CD4-positive, alpha-beta T cell treated with Interleukin-10 for 1 hour (primary cell): Measurements from ENCODE around the gene SLC24A2.

Experiments used
- DNase-seq: peaks from one replicate; pipeline ENCODE4 v3.0.0-alpha.2; 2020

SLC24A2 gene

DNA sequence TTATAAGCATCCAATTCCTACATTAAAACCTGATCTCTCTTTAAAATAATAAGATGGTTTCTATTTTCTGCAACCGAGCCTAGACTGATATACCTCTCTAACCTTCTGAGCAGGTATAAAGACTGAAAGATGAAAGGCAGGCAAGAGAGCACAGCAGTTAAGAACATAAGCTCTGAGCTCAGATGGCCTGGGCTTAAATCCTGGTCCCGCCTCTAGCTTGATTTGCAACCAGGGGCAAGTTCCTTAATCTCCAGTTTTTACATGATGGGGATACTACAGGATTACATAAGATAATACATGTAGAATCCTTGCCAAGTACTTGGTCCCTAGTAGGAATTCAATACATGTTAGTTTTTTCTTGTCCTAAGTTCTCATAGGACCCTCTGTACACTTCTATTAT is 33.9 kb downstream of the SLC24A2 start:
- no peak for DNase-seq

DNA sequence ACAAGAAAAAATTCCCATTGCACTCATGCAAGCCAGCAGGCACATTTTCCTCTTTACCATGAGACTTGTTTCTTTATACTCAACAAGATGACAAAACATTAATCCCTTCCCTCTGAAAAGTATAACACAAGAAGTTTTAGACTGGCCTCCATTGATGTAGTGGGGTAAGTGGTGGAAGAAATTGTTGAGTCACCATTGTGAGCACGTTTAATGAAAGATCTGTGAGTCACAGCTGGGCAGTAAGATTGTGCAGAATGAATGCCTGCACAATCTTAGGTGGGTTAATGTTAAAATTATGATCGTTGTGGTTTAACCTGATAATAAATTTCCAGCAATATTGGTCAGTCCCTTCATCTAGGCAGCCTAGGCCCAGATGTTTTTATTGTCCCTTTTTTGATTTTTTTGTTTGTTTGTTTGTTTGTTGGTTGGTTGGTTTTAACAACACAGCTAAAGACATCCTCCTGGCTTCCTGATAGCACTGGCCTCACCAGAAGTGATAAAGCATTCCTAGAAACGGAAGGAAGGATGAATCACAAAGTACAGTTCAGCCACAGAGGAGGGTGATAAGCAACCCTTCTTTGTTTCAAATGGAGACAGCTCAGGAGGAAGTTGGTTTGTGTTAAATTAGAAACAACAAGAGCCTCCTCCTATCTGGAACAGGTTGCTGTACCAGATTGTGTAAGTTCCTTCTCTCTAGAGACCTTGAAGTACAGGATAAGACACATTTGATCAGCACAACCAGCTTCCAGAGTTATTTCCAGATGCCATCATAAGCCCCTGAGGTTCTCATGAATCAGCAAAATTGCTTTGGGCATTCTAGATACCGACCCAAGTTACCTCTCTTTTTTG is 40.3 kb downstream of the SLC24A2 start:
- peak; percentile 12 for DNase-seq

DNA sequence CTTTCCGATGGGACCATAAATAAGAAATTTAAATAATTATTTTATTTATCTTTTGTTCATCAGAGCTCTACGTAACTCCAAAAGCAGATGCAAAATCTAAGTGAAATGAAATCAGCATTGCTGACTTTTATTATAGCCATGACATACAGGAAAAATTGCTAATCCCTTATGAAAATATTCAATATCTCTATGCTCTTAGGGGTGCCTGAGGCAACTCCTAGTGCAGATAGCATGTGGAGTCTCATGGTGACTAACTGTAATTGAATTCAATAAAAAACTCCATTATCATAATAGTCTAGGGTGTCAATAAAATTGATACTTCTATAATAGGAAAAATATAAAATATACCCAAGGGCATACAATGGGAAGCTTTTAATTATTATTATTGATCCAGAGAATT is 42.6 kb downstream of the SLC24A2 start:
- DNase-seq: no peak

DNA sequence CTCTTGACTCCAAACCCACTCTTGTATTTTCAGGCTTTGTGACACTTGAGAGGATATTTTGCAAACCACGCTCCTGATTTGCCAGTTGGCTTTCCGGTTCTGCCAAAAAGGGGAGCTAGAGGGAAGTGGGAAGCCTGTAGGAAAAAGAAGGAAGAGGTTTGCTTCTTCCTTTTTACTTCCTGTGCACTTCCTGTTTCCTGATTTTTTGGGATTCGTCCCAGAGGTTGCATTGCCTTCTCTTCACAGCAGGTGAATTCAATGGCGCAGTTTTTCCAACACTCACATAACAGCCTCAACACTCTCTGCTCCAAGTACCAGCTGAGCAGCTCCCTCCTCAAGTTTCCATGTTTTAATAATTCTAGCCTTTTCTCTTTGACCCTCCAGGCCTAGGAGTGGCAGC is 47.7 kb downstream of the SLC24A2 start:
- DNase-seq: no peak
